ENCODE measurements around the gene NR5A1.

- TF ChIP-seq POLR2AphosphoS5 (IDR thresholded peaks at IDR 0.05; ENCODE audit: borderline replicate concordance, low read depth, low read length): no peak
- no peak for TF ChIP-seq EZH2 (IDR thresholded peaks at IDR 0.05)
- TF ChIP-seq FOXP2 (optimal IDR thresholded peaks at IDR 0.05; ENCODE audit: control extremely low read depth, extremely low read length, insufficient read depth): no peak
Measured at GRCh38 chr9:124501771-124502320, 5.4 kb downstream of the NR5A1 start.

All from SK-N-MC (cell line).